Ovary (tissue), 3 donors: ENCODE measurements around the gene ATP2B3.

Experiments used
- EP300 ChIP-seq: sonication (generic); formaldehyde crosslinking; IDR thresholded peaks from one replicate; pipeline ENCODE4 v1.6.1; 2017; ENCODE audit warnings: antibody characterized with exemption
- POLR2A ChIP-seq: fragments of 450-650 bp; IDR thresholded peaks from one replicate; pipeline ENCODE4 v1.6.1; 2017; ENCODE audit warnings: antibody characterized with exemption, mild to moderate bottlenecking, moderate library complexity
- TF ChIP-seq, protein P1 (sequence below), 3 donors: fragments of 450-650 bp in 2 of 3; fragments of 200-600 bp in 1 of 3; IDR thresholded peaks; one replicate each; pipeline versions ENCODE4 v1.5.1 to v1.8.0; 2016 to 2022; ENCODE audit warnings: antibody characterized with exemption in 3 of 3, mild to moderate bottlenecking in 1 of 3
- donor health status: DM: no; HTN: no; CAD: no.

DNA sequence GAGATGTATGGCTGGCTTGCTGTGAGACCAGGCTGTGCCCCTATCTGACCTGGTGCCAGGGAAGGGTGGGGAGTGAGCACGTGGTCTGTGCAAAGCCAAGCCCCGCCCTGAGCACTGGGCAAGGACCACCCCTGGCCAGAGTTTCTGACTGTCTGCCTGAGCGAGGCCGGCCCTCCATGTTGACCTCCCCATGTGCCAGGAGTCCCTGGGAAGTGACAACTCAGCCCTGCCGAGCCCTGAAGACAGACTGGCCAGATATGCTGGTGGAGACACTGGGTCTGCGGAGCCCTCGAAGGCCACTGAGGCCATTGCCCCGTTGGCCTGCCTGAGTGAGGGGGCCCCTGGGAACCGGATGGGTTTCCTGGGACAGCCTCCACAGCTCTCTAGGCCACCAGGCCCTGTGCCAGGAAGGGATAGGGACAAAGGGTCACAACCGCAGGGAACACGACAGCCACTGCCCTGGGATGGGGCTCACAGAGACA, 29.8 kb upstream of the ATP2B3 start:
- TF ChIP-seq, protein P1, sequence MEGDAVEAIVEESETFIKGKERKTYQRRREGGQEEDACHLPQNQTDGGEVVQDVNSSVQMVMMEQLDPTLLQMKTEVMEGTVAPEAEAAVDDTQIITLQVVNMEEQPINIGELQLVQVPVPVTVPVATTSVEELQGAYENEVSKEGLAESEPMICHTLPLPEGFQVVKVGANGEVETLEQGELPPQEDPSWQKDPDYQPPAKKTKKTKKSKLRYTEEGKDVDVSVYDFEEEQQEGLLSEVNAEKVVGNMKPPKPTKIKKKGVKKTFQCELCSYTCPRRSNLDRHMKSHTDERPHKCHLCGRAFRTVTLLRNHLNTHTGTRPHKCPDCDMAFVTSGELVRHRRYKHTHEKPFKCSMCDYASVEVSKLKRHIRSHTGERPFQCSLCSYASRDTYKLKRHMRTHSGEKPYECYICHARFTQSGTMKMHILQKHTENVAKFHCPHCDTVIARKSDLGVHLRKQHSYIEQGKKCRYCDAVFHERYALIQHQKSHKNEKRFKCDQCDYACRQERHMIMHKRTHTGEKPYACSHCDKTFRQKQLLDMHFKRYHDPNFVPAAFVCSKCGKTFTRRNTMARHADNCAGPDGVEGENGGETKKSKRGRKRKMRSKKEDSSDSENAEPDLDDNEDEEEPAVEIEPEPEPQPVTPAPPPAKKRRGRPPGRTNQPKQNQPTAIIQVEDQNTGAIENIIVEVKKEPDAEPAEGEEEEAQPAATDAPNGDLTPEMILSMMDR (IDR thresholded peaks at IDR 0.05): no peak
- no peak for TF ChIP-seq POLR2A
- TF ChIP-seq EP300: no peak
